Body of pancreas (tissue), 4 donors: ENCODE data around the gene PRKACA. TPM values are rescaled to one million over a fixed set of nuclear protein-coding genes. Genes with fewer than 3 reads are reported as not detected.

Experiments used
- ATAC-seq: fragments of 150-250 bp; one replicate; pipeline ENCODE4 v1.9.1; 2016
- DNase-seq, 4 donors: peaks; one replicate each; pipeline ENCODE4 v3.0.0-alpha.2; 2019
- H3K27ac ChIP-seq, 4 donors: fragments of 200-600 bp; sonication (generic); 1 replicate in 3 of 4; 2 replicates in 1 of 4; pipeline versions ENCODE4 v1.5.1 to v1.6.1; 2016 to 2019; ENCODE audit warnings: mild to moderate bottlenecking in 1 of 4, mixed read lengths in 1 of 4, moderate library complexity in 1 of 4
- H3K27me3 ChIP-seq, 2 donors: fragments of 200-600 bp; sonication (generic); one replicate each; pipeline ENCODE4 v1.6.0; 2016; ENCODE audit warnings: mild to moderate bottlenecking in 1 of 2
- H3K36me3 ChIP-seq, 2 donors: fragments of 200-600 bp; sonication (generic); replicated peaks in 1 of 2; 2 replicates each; pipeline ENCODE4 v1.5.1; 2016; ENCODE audit warnings: low read depth in 2 of 2; ENCODE audit not compliant: insufficient read depth in 1 of 2
- H3K4me1 ChIP-seq: fragments of 200-600 bp; sonication (generic); one replicate; pipeline ENCODE4 v1.6.0; 2016
- H3K4me3 ChIP-seq, 2 donors: fragments of 200-600 bp; sonication (generic); 1 replicate in 1 of 2; 2 replicates in 1 of 2; pipeline ENCODE4 v1.5.1; 2016 to 2019
- H3K9me3 ChIP-seq, 3 donors: fragments of 200-600 bp; sonication (generic); 1 replicate in 2 of 3; 2 replicates in 1 of 3; pipeline ENCODE4 v1.5.1; 2016
- CTCF ChIP-seq, 7 experiments: fragments of 450-650 bp in 4 of 7; fragments of 200-600 bp in 3 of 7; sonication (generic) in 3 of 7; IDR thresholded peaks; one replicate each; pipeline ENCODE4 v1.5.1; 2016 to 2019; ENCODE audit warnings: antibody characterized with exemption in 7 of 7
- POLR2A ChIP-seq, 3 donors: fragments of 450-650 bp; IDR thresholded peaks; one replicate each; pipeline ENCODE4 v1.6.1; 2016; ENCODE audit warnings: antibody characterized with exemption in 3 of 3, mild to moderate bottlenecking in 2 of 3
- WGBS, 2 donors: methylation state at CpG; one replicate each; pipeline ENCODE4 v1.1.5; 2017; 5-methylcytosine and 5-hydroxymethylcytosine counted together
- intact Hi-C: fragments of 100-400 bp; cut with DNase I; formaldehyde crosslinking; loops from one replicate; pipeline ENCODE4 v1.15.1; 2023
- total RNA-seq, 2 donors: library from RNA; depleted of rRNA; stranded (reverse); fragments of >200 nt; gene quantifications; one replicate each; pipeline ENCODE4 v1.1.0, GENCODE V29; 2016

The PRKACA gene
- total RNA-seq, 2 donors from 2014 or later = 15.5 to 22.6 TPM

GRCh38 chr19:14152713-14153112, 35.2 kb upstream of the PRKACA start:
- Histone ChIP-seq H3K4me1 (peaks cover 6% of the 10 kb centered on the region), H3K9me3 (no peaks in the 10 kb centered on the region), H3K4me3 (no peak overlapping the region), H3K36me3 (peaks cover 0 to 3% of the 10 kb centered on the region in 2 donors), H3K27me3 (no peaks in the 10 kb centered on the region), H3K27ac (no peak overlapping the region)
- 87 to 92% methylated on average over 6 to 10 of the region's 12 CpGs for WGBS, 2 donors
- intact Hi-C loops = no loop called here
- DNase-seq (no peak), ATAC-seq (no peak)
- TF ChIP-seq CTCF (IDR thresholded peaks at IDR 0.05) = no peak
- TF ChIP-seq POLR2A (IDR thresholded peaks at IDR 0.05) = no peak

GRCh38 chr19:14150770-14151661, 33.5 kb upstream of the PRKACA start:
- DNase-seq = no peak
- 91 to 95% methylated on average over 7 to 37 of the region's 47 CpGs for WGBS, 2 donors

GRCh38 chr19:14150041-14150769, 32.6 kb upstream of the PRKACA start:
- H3K27ac ChIP-seq = peak overlapping the region in 1 of 4 donors; percentile 16
- TF ChIP-seq CTCF (IDR thresholded peaks at IDR 0.05) = no peak
- TF ChIP-seq POLR2A (IDR thresholded peaks at IDR 0.05) = no peak
- no peaks in the 10 kb centered on the region for H3K36me3 ChIP-seq
- no peak for DNase-seq
- intact Hi-C loops = no loop called here
- H3K4me1 ChIP-seq = peaks cover 6% of the 10 kb centered on the region
- ATAC-seq = no peak
- WGBS, 2 donors = 64 to 75% methylated on average over 9 to 10 of the region's 10 CpGs
- H3K27me3 ChIP-seq = no peaks in the 10 kb centered on the region
- H3K9me3 ChIP-seq = no peaks in the 10 kb centered on the region
- H3K4me3 ChIP-seq = no peak overlapping the region

More at GRCh38 chr19:14150770-14151661, 33.5 kb upstream of the PRKACA start:
- no peak overlapping the region for H3K4me3 ChIP-seq
- peaks cover 6% of the 10 kb centered on the region for H3K4me1 ChIP-seq
- H3K27ac ChIP-seq = no peak overlapping the region
- no peaks in the 10 kb centered on the region for H3K27me3 ChIP-seq
- intact Hi-C loops = no loop called here
- H3K36me3 ChIP-seq = peaks cover 0 to 2% of the 10 kb centered on the region in 2 donors
- TF ChIP-seq POLR2A (IDR thresholded peaks at IDR 0.05) = no peak
- TF ChIP-seq CTCF (IDR thresholded peaks at IDR 0.05) = no peak
- no peaks in the 10 kb centered on the region for H3K9me3 ChIP-seq
- ATAC-seq = no peak

- TF ChIP-seq POLR2A (IDR thresholded peaks at IDR 0.05) (no peak), CTCF (IDR thresholded peaks at IDR 0.05) (no peak)
- H3K36me3 ChIP-seq = no peaks in the 10 kb centered on the region
- 46 to 68% methylated on average over 20 to 21 of the region's 21 CpGs for WGBS, 2 donors
- no peak overlapping the region for H3K4me3 ChIP-seq
- ATAC-seq = no peak
- intact Hi-C loops = no loop called here
- peaks cover 6% of the 10 kb centered on the region for H3K4me1 ChIP-seq
- H3K27me3 ChIP-seq = no peaks in the 10 kb centered on the region
- peak overlapping the region in 1 of 4 donors; percentile 16 for H3K27ac ChIP-seq
- H3K9me3 ChIP-seq = no peaks in the 10 kb centered on the region
- peak in 3 of 4 donors; percentile 26 to 39 (median 34) for DNase-seq
Measured at GRCh38 chr19:14149509-14149994, 32.0 kb upstream of the PRKACA start.
